Spleen (tissue), 7 donors: ENCODE data around the gene TMPRSS2.

Source experiments
- POLR2A ChIP-seq, 3 donors: fragments of 450-650 bp; IDR thresholded peaks; one replicate each; pipeline ENCODE4 v1.5.1; 2017; ENCODE audit warnings: antibody characterized with exemption in 3 of 3, mild to moderate bottlenecking in 1 of 3
- TF ChIP-seq, protein P1 (sequence below), 11 experiments: fragments of 200-600 bp in 7 of 11; fragments of 450-650 bp in 4 of 11; sonication (generic) in 4 of 11; IDR thresholded peaks in 8 of 11; conservative IDR thresholded peaks in 3 of 11; 1 replicate in 7 of 11; 2 replicates in 4 of 11; pipeline versions ENCODE4 v1.4.0 to v1.8.0; 2016 to 2021; ENCODE audit warnings: antibody characterized with exemption in 11 of 11, inconsistent platforms in 4 of 11, mild to moderate bottlenecking in 1 of 11
- donor health status: DM: no; HTN: no; CAD: no; lungs with moderate emphysema.
- donor health status: DM: no; HTN: no; CAD: no.
- donor health status: DM: no; HTN: no; CAD: no.

DNA sequence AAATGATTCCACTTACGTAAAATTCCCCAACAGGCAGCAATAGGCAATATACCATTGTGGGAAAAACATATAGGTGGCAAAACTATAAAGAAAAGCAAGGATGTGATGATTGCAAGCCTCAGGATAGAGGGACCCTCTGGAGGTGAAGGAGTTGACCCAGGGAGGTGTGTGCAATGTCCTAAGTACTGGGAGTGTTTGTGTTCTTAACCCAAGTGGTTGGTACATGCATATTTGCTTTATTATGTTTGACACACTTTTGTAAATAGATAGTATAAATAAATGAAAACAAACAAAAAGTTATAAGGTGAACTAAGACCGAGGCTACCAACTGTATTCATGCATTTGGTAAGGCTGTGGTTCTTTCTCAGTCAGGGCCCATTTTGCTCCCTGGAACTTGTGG lies 74.4 kb downstream of the TMPRSS2 start:
- TF ChIP-seq, protein P1, sequence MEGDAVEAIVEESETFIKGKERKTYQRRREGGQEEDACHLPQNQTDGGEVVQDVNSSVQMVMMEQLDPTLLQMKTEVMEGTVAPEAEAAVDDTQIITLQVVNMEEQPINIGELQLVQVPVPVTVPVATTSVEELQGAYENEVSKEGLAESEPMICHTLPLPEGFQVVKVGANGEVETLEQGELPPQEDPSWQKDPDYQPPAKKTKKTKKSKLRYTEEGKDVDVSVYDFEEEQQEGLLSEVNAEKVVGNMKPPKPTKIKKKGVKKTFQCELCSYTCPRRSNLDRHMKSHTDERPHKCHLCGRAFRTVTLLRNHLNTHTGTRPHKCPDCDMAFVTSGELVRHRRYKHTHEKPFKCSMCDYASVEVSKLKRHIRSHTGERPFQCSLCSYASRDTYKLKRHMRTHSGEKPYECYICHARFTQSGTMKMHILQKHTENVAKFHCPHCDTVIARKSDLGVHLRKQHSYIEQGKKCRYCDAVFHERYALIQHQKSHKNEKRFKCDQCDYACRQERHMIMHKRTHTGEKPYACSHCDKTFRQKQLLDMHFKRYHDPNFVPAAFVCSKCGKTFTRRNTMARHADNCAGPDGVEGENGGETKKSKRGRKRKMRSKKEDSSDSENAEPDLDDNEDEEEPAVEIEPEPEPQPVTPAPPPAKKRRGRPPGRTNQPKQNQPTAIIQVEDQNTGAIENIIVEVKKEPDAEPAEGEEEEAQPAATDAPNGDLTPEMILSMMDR (IDR thresholded peaks at IDR 0.05 in 8 of 11, conservative IDR thresholded peaks at IDR 0.05 in 3 of 11), result no peak
- no peak for TF ChIP-seq POLR2A (IDR thresholded peaks at IDR 0.05)
